HEK293T (cell line): ENCODE results near the gene PIK3AP1.
"Not testable (repeated sequence)": the region's sequence is repeated elsewhere in the genome, so short reads cannot be mapped to it uniquely, and the experiment has no call there.

Experiments
- CTCF ChIA-PET: fragments of 350-600 bp; formaldehyde crosslinking; extraction: SDS; loops from one replicate; lab custom pipeline; 2021; ENCODE audit warnings: antibody characterized with exemption, inconsistent platforms; lab: Yijun Ruan, JAX
- POLR2A ChIA-PET: fragments of 350-600 bp; formaldehyde crosslinking; extraction: SDS; loops from one replicate; lab custom pipeline; 2020; ENCODE audit warnings: antibody characterized with exemption, inconsistent platforms; lab: Yijun Ruan, JAX
- DNase-seq: peaks from one replicate; pipeline ENCODE4 v3.0.0; 2012; ENCODE audit warnings: mixed read lengths; ENCODE audit errors: extremely low spot score
- ARNT ChIP-seq: fragments of 450-650 bp; IDR thresholded peaks from 2 replicates; pipeline ENCODE4 v1.6.1; 2017; ENCODE audit warnings: mild to moderate bottlenecking
- BHLHE40 ChIP-seq: fragments of 450-650 bp; IDR thresholded peaks from 2 replicates; pipeline ENCODE4 v1.6.1; 2016; ENCODE audit warnings: mild to moderate bottlenecking, moderate library complexity, borderline replicate concordance
- CTBP1 ChIP-seq: fragments of 450-650 bp; IDR thresholded peaks from 2 replicates; pipeline ENCODE4 v1.6.1; 2016; ENCODE audit warnings: borderline replicate concordance
- ELF4 ChIP-seq: fragments of 450-650 bp; IDR thresholded peaks from 2 replicates; pipeline ENCODE4 v1.6.1; 2017; ENCODE audit warnings: antibody characterized with exemption
- FOXA1 ChIP-seq: fragments of 450-650 bp; IDR thresholded peaks from 2 replicates; pipeline ENCODE4 v1.6.1; 2016; ENCODE audit warnings: mild to moderate bottlenecking
- FOXK2 ChIP-seq: fragments of 450-650 bp; IDR thresholded peaks from 2 replicates; pipeline ENCODE4 v1.6.1; 2016; ENCODE audit warnings: mild to moderate bottlenecking
- FOXM1 ChIP-seq: fragments of 450-650 bp; IDR thresholded peaks from 2 replicates; pipeline ENCODE4 v1.6.1; 2017; ENCODE audit warnings: mild to moderate bottlenecking, borderline replicate concordance
- HDGF ChIP-seq: fragments of 450-650 bp; IDR thresholded peaks from 2 replicates; pipeline ENCODE4 v1.6.1; 2017; ENCODE audit warnings: antibody characterized with exemption, borderline replicate concordance
- L3MBTL2 ChIP-seq: fragments of 450-650 bp; conservative IDR thresholded peaks from 2 replicates; pipeline ENCODE4 v1.6.1; 2016; ENCODE audit warnings: mild to moderate bottlenecking
- LEF1 ChIP-seq: fragments of 450-650 bp; IDR thresholded peaks from 2 replicates; pipeline ENCODE4 v1.6.1; 2017; ENCODE audit warnings: mild to moderate bottlenecking, borderline replicate concordance
- NFRKB ChIP-seq: fragments of 450-650 bp; IDR thresholded peaks from 2 replicates; pipeline ENCODE4 v1.6.1; 2016; ENCODE audit warnings: mild to moderate bottlenecking, moderate library complexity
- PKNOX1 ChIP-seq: fragments of 450-650 bp; IDR thresholded peaks from 2 replicates; pipeline ENCODE4 v1.6.1; 2016
- SP1 ChIP-seq: fragments of 450-650 bp; IDR thresholded peaks from 2 replicates; pipeline ENCODE4 v1.6.1; 2017
- SUZ12 ChIP-seq: fragments of 450-650 bp; IDR thresholded peaks from 2 replicates; pipeline ENCODE4 v1.6.1; 2016; ENCODE audit warnings: mild to moderate bottlenecking
- TARDBP ChIP-seq: fragments of 450-650 bp; IDR thresholded peaks from 2 replicates; pipeline ENCODE4 v1.6.1; 2016
- ZNF384 ChIP-seq: fragments of 450-650 bp; IDR thresholded peaks from 2 replicates; pipeline ENCODE4 v1.6.1; 2016

PIK3AP1 gene

GRCh38 chr10:96701265-96701664 is 19.0 kb downstream of the PIK3AP1 start:
- POLR2A ChIA-PET = no interaction called here
- no peak for DNase-seq
- no peak for TF ChIP-seq CTBP1
- TF ChIP-seq NFRKB = no peak
- TF ChIP-seq ARNT = no peak
- no peak for TF ChIP-seq FOXM1
- TF ChIP-seq LEF1 = no peak
- TF ChIP-seq L3MBTL2 = no peak
- no peak for TF ChIP-seq SUZ12
- CTCF ChIA-PET = no interaction called here

GRCh38 chr10:96700374-96701099 is 19.8 kb downstream of the PIK3AP1 start:
- ChIA-PET POLR2A (no interaction called here), CTCF (no interaction called here)
- TF ChIP-seq FOXK2 = no peak
- no peak for TF ChIP-seq ZNF384
- TF ChIP-seq FOXA1 = no peak
- no peak for DNase-seq

DNA sequence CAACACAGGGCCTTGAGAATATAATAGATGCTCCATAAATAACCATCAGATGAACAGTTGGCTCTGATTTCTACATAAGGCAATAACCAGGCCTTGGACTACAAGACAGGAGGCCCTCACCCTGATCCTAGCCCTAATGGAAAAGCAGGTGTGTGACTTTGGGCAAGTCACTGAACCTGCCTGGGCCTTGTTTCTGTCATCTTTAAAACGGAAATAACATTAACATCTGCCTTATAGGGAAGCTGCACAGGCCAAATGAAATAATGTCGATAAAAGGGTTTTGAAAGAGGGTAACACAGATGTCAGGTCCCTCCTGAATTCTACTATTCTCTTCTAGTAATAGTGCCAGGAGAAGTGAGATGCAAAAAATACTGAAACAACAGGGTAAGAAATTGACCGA is 20.7 kb downstream of the PIK3AP1 start:
- no peak for DNase-seq
- ChIA-PET POLR2A (no interaction called here), CTCF (no interaction called here)
- TF ChIP-seq PKNOX1 (no peak), FOXK2 (no peak), ELF4 (no peak), CTBP1 (no peak), FOXM1 (no peak), ARNT (no peak), BHLHE40 (no peak), NFRKB (no peak), SUZ12 (no peak), HDGF (no peak), TARDBP (no peak), L3MBTL2 (no peak)

GRCh38 chr10:96698305-96698704 is 22.0 kb downstream of the PIK3AP1 start:
- CTCF ChIA-PET, POLR2A ChIA-PET, DNase-seq: not testable (repeated sequence)

DNA sequence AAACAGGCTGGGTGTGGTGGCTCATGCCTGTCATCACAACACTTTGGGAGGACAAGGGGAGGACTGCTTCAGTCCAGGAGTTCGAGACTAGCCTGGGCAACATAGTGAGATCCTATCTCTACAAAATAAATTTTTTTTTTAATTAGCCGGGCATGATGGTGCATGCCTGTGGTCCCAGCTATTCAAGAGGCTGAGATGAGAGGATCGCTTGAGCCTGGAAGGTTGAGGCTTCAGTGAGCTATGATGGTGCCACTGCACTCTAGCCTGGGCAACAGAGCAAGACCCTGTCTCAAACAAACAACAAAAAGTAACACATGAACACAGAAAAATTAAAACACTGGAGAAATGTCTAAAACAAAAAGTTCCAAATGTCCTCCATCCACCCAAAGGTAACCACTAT is 22.9 kb downstream of the PIK3AP1 start:
- no peak for TF ChIP-seq TARDBP
- TF ChIP-seq L3MBTL2 = no peak
- no peak for TF ChIP-seq SUZ12
- no peak for TF ChIP-seq NFRKB
- no peak for TF ChIP-seq HDGF
- TF ChIP-seq FOXA1 = no peak
- TF ChIP-seq ZNF384 = no peak
- TF ChIP-seq SP1 = no peak
- TF ChIP-seq PKNOX1 = no peak
- DNase-seq = no peak
- ChIA-PET CTCF (no interaction called here), POLR2A (no interaction called here)

GRCh38 chr10:96696845-96697425 is 23.4 kb downstream of the PIK3AP1 start:
- no peak for TF ChIP-seq ARNT
- TF ChIP-seq HDGF = no peak
- TF ChIP-seq PKNOX1 = no peak
- TF ChIP-seq TARDBP = no peak
- no peak for TF ChIP-seq FOXK2
- TF ChIP-seq SUZ12 = no peak
- TF ChIP-seq SP1 = no peak
- no peak for TF ChIP-seq FOXA1
- no peak for TF ChIP-seq FOXM1
- no peak for TF ChIP-seq BHLHE40
- no peak for TF ChIP-seq ELF4
- TF ChIP-seq LEF1 = no peak
- CTCF ChIA-PET = no interaction called here
- DNase-seq = no peak
- POLR2A ChIA-PET = no interaction called here

- ChIA-PET CTCF (no interaction called here), POLR2A (no interaction called here)
- DNase-seq = no peak
- TF ChIP-seq PKNOX1 = no peak
- TF ChIP-seq L3MBTL2 = no peak
- TF ChIP-seq SUZ12 = no peak
- no peak for TF ChIP-seq SP1
- TF ChIP-seq ZNF384 = no peak
Observed at GRCh38 chr10:96695975-96696634, 24.2 kb downstream of the PIK3AP1 start.
